Activated CD4-positive, alpha-beta T cell treated with anti-CD3 and anti-CD28 coated beads, Interleukin-2, amount 10 ng/mL, durations not matched to agents 24 days and 14 days (primary cell): Measurements from ENCODE around the gene SYCP2L. TPM values are rescaled to one million over a fixed set of nuclear protein-coding genes. Genes with fewer than 3 reads are reported as not detected.
"Not testable (repeated sequence)": the region's sequence is repeated elsewhere in the genome, so short reads cannot be mapped to it uniquely, and the experiment has no call there.

Experiments used
- DNase-seq: peaks from one replicate; pipeline ENCODE4 v3.0.0; 2022
- H3K27ac Mint-ChIP-seq: one replicate; pipeline ENCODE4 v1.8.0; 2022; ENCODE audit warnings: mild to moderate bottlenecking, mixed read lengths
- H3K27me3 Mint-ChIP-seq: one replicate; pipeline ENCODE4 v1.8.0; 2022; ENCODE audit warnings: mixed read lengths
- H3K36me3 Mint-ChIP-seq: one replicate; pipeline ENCODE4 v1.8.0; 2022; ENCODE audit warnings: low read depth, mild to moderate bottlenecking, mixed read lengths
- H3K4me1 Mint-ChIP-seq: one replicate; pipeline ENCODE4 v1.8.0; 2021; ENCODE audit warnings: mixed read lengths
- H3K4me3 Mint-ChIP-seq: one replicate; pipeline ENCODE4 v1.8.0; 2022; ENCODE audit warnings: mild to moderate bottlenecking, moderate library complexity, mixed read lengths
- H3K9me3 Mint-ChIP-seq: one replicate; pipeline ENCODE4 v1.8.0; 2021; ENCODE audit warnings: mixed read lengths
- intact Hi-C: fragments of 100-400 bp; cut with micrococcal nuclease; formaldehyde crosslinking; loops from one replicate; pipeline ENCODE4 v1.15.1; 2023
- total RNA-seq: library from RNA; stranded (reverse); gene quantifications from 2 replicates; pipeline ENCODE4 v1.2.3, GENCODE V29; 2022

The SYCP2L gene
- total RNA-seq, 1 donor from 2014 or later = not detected

GRCh38 chr6:10886365-10886690 lies 524 bp upstream of the SYCP2L start:
- H3K4me3 Mint-ChIP-seq, H3K36me3 Mint-ChIP-seq, H3K4me1 Mint-ChIP-seq, H3K27ac Mint-ChIP-seq, H3K9me3 Mint-ChIP-seq, DNase-seq: not testable (repeated sequence)
- intact Hi-C loops = loop anchor here (5.0 to 10.0 kb wide), 3 partner anchors 158 to 502 kb away; partner anchors contain the start of gene ELOVL2
- peaks cover 78% of the 10 kb centered on the region for H3K27me3 Mint-ChIP-seq

DNA sequence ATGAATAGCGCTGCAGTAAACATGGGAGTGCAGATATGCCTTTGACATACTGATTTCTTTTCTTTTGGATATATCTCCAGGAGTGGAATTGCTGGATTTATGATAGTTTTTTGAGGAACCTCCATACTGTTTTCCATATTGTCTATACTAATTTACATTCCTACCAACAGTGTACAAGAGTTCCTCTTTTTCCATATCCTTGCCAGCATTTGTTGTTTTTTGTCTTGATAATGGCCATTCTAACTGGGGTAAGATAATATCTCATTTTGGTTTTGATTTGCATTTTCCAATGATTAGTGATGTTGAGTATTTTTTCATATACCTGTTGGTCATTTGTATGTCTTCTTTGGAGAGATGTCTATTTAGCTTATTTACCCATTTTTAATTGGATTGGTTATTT lies 3.3 kb downstream of the SYCP2L start:
- intact Hi-C loops = no loop called here
- DNase-seq = no peak
- H3K4me3 Mint-ChIP-seq = no peak overlapping the region
- peaks cover 53% of the 10 kb centered on the region for H3K27me3 Mint-ChIP-seq
- no peaks in the 10 kb centered on the region for H3K36me3 Mint-ChIP-seq
- H3K4me1 Mint-ChIP-seq = peaks cover 4% of the 10 kb centered on the region
- H3K9me3 Mint-ChIP-seq = peaks cover 7% of the 10 kb centered on the region
- H3K27ac Mint-ChIP-seq = no peak overlapping the region

- H3K27me3 Mint-ChIP-seq = peaks cover 42% of the 10 kb centered on the region
- DNase-seq = no peak
- H3K9me3 Mint-ChIP-seq = peaks cover 7% of the 10 kb centered on the region
- intact Hi-C loops = no loop called here
- no peaks in the 10 kb centered on the region for H3K36me3 Mint-ChIP-seq
- no peak overlapping the region for H3K4me3 Mint-ChIP-seq
- H3K4me1 Mint-ChIP-seq = peaks cover 3% of the 10 kb centered on the region
- no peak overlapping the region for H3K27ac Mint-ChIP-seq
Measured at GRCh38 chr6:10891960-10892359, 5.1 kb downstream of the SYCP2L start.

- Mint-ChIP-seq H3K27me3 (peaks cover 25% of the 10 kb centered on the region), H3K36me3 (no peaks in the 10 kb centered on the region), H3K4me3 (no peak overlapping the region), H3K27ac (no peak overlapping the region), H3K9me3 (no peaks in the 10 kb centered on the region), H3K4me1 (no peaks in the 10 kb centered on the region)
- DNase-seq = no peak
- intact Hi-C loops = no loop called here
Measured at GRCh38 chr6:10894958-10895357, 8.1 kb downstream of the SYCP2L start.

DNA sequence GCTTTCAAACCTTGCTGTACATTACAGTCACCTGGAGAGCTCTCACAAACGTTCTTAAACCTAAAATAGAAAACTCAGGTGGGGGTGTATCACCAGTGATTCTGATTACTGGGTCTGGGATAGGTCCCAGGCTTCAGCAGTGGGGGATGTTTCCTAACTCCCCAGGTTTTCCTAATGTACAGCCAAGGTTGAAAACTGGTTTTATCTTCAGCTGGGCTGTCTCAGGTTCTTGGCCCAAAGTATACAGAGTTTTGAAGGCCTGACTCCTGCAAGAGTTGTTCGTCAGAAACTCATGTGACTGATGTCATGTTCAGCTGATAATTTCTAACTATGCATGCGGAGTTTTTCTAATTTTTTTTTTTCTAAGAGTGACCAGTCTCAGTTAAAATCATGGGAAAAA lies 9.8 kb downstream of the SYCP2L start:
- H3K9me3 Mint-ChIP-seq = no peaks in the 10 kb centered on the region
- no peak overlapping the region for H3K27ac Mint-ChIP-seq
- DNase-seq = no peak
- no peaks in the 10 kb centered on the region for H3K36me3 Mint-ChIP-seq
- no peak overlapping the region for H3K4me3 Mint-ChIP-seq
- H3K27me3 Mint-ChIP-seq = peaks cover 12% of the 10 kb centered on the region
- no peaks in the 10 kb centered on the region for H3K4me1 Mint-ChIP-seq
- intact Hi-C loops = no loop called here

DNA sequence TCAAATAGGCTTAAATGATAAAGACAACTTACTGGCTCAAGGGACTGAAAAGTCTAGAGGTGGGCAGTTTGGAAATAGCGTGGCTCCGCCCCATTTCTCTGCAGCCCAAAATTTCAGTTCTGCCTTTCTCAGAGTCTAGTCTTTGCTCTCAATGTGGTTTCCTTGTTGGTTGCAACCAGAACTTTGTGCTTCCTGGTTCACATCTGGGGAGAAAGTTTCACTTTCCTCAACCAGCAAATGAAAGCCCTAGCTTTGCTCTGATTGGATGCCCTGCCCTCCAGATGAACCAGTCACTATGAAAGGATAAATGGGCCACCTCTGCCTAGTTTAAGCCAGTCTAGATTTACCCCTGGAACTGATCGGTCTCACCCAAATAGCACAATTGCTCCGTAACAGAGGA lies 14.9 kb downstream of the SYCP2L start:
- Mint-ChIP-seq H3K27me3 (peaks cover 5% of the 10 kb centered on the region), H3K36me3 (no peaks in the 10 kb centered on the region), H3K9me3 (no peaks in the 10 kb centered on the region), H3K4me3 (no peak overlapping the region), H3K27ac (no peak overlapping the region), H3K4me1 (peaks cover 4% of the 10 kb centered on the region)
- intact Hi-C loops = no loop called here
- no peak for DNase-seq

- Mint-ChIP-seq H3K4me1 (peaks cover 4% of the 10 kb centered on the region), H3K9me3 (no peaks in the 10 kb centered on the region), H3K4me3 (no peak overlapping the region), H3K27ac (no peak overlapping the region), H3K27me3 (peaks cover 2% of the 10 kb centered on the region), H3K36me3 (no peaks in the 10 kb centered on the region)
- intact Hi-C loops = no loop called here
- DNase-seq = no peak
Measured at GRCh38 chr6:10904015-10904414, 17.2 kb downstream of the SYCP2L start.

DNA sequence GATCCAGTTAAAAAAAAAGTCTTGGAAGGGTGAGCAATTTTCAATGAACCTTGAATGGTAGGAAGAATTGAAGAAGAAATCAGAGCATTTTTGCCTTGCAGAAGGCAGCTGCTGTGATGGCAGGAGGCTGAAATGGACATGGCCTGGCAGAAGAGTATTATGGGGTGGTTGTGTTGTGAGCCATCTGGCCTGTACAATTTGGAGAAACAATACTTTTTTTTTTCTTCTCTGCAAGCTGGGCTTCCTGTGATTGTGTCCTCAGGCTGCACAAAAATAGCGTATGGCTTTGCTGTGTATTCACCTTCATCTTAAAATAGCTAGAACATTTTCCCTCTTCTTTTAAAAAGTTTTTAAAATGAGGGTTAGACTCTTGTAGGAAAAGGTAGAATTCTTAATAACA lies 21.4 kb downstream of the SYCP2L start:
- H3K36me3 Mint-ChIP-seq = no peaks in the 10 kb centered on the region

DNA sequence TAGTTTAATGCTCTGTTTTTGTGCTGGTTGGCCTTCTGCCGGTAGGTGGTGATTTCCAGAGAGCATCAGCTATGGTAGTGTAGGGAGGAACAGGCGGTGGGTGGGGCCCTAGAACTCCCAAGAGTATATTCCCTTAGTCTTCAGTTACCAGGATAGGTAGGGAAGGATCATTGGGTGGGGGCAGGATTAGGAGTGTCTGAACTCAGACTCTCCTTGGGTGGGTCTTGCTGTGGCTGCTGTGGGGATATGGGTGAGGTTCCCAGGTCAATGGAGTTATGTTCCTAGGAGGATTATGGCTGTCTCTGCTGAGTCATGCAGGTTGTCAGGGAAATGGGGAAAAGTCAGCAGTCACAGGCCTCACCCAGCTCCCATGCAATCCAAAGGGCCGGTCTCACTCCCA lies 32.7 kb downstream of the SYCP2L start:
- H3K36me3 Mint-ChIP-seq, H3K9me3 Mint-ChIP-seq, H3K27ac Mint-ChIP-seq, intact Hi-C loops, H3K4me3 Mint-ChIP-seq, DNase-seq, H3K27me3 Mint-ChIP-seq, H3K4me1 Mint-ChIP-seq: not testable (repeated sequence)

More for the DNA sequence above, 21.4 kb downstream of the SYCP2L start:
- Mint-ChIP-seq H3K4me1 (no peaks in the 10 kb centered on the region), H3K9me3 (no peaks in the 10 kb centered on the region), H3K4me3 (no peak overlapping the region), H3K27me3 (peaks cover 2% of the 10 kb centered on the region), H3K27ac (no peak overlapping the region)
- intact Hi-C loops = no loop called here
- DNase-seq = no peak

DNA sequence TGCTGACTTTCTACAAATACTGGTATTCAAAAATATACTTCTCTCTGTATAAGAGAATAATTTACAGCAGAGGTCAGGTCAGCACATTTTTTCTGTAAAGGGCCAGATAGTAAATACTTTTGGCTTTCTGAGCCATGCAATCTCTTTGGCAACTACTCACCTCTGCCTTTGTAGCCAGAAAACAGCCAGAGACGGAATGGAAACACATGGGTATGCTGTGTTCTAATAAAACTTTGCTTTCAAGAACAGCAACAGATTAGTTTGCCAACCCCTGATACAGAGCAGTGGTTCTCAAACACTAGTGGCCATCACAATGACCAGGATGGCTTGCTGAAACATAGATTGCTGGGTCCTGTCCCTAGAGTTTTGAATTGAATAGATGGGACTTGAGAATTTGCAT lies 46.3 kb downstream of the SYCP2L start:
- intact Hi-C loops = no loop called here
- H3K9me3 Mint-ChIP-seq = no peaks in the 10 kb centered on the region
- H3K36me3 Mint-ChIP-seq = no peaks in the 10 kb centered on the region
- peaks cover 6% of the 10 kb centered on the region for H3K27me3 Mint-ChIP-seq
- no peaks in the 10 kb centered on the region for H3K4me1 Mint-ChIP-seq
- H3K4me3 Mint-ChIP-seq = no peak overlapping the region
- DNase-seq = no peak
- no peak overlapping the region for H3K27ac Mint-ChIP-seq

- no peaks in the 10 kb centered on the region for H3K36me3 Mint-ChIP-seq
- peaks cover 14% of the 10 kb centered on the region for H3K27me3 Mint-ChIP-seq
- H3K9me3 Mint-ChIP-seq = no peaks in the 10 kb centered on the region
- no peak for DNase-seq
- intact Hi-C loops = no loop called here
- no peak overlapping the region for H3K4me3 Mint-ChIP-seq
- no peak overlapping the region for H3K27ac Mint-ChIP-seq
- H3K4me1 Mint-ChIP-seq = no peaks in the 10 kb centered on the region
Measured at GRCh38 chr6:10939840-10940239, 53.0 kb downstream of the SYCP2L start.

GRCh38 chr6:10945845-10946244 lies 59.0 kb downstream of the SYCP2L start:
- no peak overlapping the region for H3K4me3 Mint-ChIP-seq
- no peaks in the 10 kb centered on the region for H3K36me3 Mint-ChIP-seq
- no peaks in the 10 kb centered on the region for H3K4me1 Mint-ChIP-seq
- intact Hi-C loops = no loop called here
- H3K27ac Mint-ChIP-seq = no peak overlapping the region
- H3K27me3 Mint-ChIP-seq = peaks cover 24% of the 10 kb centered on the region
- no peak for DNase-seq
- no peaks in the 10 kb centered on the region for H3K9me3 Mint-ChIP-seq

DNA sequence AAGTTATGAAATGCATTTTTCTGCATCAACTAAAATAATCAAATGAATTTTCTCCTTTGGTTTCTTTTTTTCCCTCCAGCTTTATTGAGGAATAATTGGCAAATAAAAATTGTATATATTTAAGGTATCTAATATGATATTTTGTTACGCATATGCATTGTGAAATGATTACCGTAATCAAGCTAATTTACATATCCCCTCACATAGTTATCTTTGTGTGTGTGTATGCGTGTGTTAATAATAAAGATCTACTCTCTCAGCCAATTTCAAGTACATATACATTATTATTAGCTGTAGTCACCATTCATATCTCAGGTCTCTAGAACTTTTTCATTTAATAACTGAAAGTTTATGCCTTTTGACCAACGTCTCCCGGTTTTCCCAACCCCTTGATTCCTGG lies 61.1 kb downstream of the SYCP2L start:
- Mint-ChIP-seq H3K4me3 (no peak overlapping the region), H3K27me3 (peaks cover 22% of the 10 kb centered on the region), H3K27ac (no peak overlapping the region), H3K9me3 (no peaks in the 10 kb centered on the region), H3K4me1 (no peaks in the 10 kb centered on the region), H3K36me3 (no peaks in the 10 kb centered on the region)
- DNase-seq = no peak
- intact Hi-C loops = no loop called here

- intact Hi-C loops = loop anchor here (10.0 kb wide), 1 partner anchor 195 kb away; no protein-coding TSS in a partner anchor
Measured at GRCh38 chr6:10949579-10950490, 63.0 kb downstream of the SYCP2L start.

More at GRCh38 chr6:10949579-10950490, 63.0 kb downstream of the SYCP2L start:
- H3K4me1 Mint-ChIP-seq = no peaks in the 10 kb centered on the region
- no peaks in the 10 kb centered on the region for H3K9me3 Mint-ChIP-seq
- H3K4me3 Mint-ChIP-seq = no peak overlapping the region
- H3K27me3 Mint-ChIP-seq = peaks cover 20% of the 10 kb centered on the region
- no peaks in the 10 kb centered on the region for H3K36me3 Mint-ChIP-seq
- no peak overlapping the region for H3K27ac Mint-ChIP-seq
- DNase-seq = no peak
